Measurements from ENCODE around the gene TMEM218.
"Not testable (repeated sequence)": the region's sequence is repeated elsewhere in the genome, so short reads cannot be mapped to it uniquely, and the experiment has no call there.

Gene TMEM218

DNA sequence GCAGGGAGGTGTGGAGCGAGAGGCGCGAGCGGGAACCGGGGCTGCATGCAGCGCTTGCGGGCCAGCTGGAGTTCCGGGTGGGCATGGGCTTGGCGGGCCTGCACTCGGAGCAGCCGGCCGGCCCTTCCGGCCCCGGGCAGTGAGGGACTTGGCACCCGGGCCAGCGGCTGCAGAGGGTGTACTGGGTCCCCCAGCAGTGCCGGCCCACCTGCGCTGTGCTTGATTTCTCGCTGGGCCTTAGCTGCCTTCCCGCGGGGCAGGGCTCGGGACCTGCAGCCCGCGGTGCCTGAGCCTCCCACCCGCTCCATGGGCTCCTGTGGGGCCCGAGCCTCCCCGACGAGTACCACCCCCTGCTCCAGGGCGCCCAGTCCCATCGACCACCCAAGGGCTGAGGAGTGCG is 21.9 kb downstream of the TMEM218 start:
- H3K9me3 Mint-ChIP-seq; H3K4me3 Mint-ChIP-seq; H3K27ac Mint-ChIP-seq; H3K4me1 Mint-ChIP-seq; H3K27me3 Mint-ChIP-seq; ATAC-seq; H3K36me3 Mint-ChIP-seq (ENCODE audit: low read depth); DNase-seq: not testable (repeated sequence)

GRCh38 chr11:125088576-125089455 is 22.6 kb downstream of the TMEM218 start:
- ATAC-seq = no peak
- Mint-ChIP-seq H3K4me3 (no peak overlapping the region), H3K27me3 (no peaks in the 10 kb centered on the region), H3K36me3 (ENCODE audit: low read depth) (no peaks in the 10 kb centered on the region), H3K27ac (no peak overlapping the region), H3K4me1 (no peaks in the 10 kb centered on the region), H3K9me3 (no peaks in the 10 kb centered on the region)
- no peak for DNase-seq

DNA sequence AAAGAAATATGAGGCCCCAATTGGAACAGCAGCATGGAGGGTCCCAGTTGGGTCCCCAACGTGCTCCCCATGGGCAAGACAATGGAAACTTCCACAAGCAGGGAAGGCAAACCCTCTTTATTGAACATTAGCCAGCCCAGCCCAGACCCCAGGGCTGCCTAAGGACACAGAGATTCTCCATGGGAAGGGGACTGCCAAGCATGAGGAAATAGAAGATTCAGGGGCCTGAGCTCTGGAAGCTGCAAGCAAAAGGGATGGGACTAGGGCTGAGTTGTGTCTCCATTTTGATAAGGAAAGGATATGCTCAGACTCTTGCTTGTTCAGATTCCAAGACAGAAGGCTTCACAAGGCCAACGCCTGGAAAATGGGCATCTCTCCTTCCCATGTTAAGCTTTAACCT is 23.3 kb downstream of the TMEM218 start:
- Mint-ChIP-seq H3K27me3 (no peaks in the 10 kb centered on the region), H3K27ac (no peak overlapping the region), H3K4me3 (no peak overlapping the region), H3K36me3 (ENCODE audit: low read depth) (no peaks in the 10 kb centered on the region), H3K9me3 (no peaks in the 10 kb centered on the region), H3K4me1 (no peaks in the 10 kb centered on the region)
- DNase-seq (no peak), ATAC-seq (no peak)

DNA sequence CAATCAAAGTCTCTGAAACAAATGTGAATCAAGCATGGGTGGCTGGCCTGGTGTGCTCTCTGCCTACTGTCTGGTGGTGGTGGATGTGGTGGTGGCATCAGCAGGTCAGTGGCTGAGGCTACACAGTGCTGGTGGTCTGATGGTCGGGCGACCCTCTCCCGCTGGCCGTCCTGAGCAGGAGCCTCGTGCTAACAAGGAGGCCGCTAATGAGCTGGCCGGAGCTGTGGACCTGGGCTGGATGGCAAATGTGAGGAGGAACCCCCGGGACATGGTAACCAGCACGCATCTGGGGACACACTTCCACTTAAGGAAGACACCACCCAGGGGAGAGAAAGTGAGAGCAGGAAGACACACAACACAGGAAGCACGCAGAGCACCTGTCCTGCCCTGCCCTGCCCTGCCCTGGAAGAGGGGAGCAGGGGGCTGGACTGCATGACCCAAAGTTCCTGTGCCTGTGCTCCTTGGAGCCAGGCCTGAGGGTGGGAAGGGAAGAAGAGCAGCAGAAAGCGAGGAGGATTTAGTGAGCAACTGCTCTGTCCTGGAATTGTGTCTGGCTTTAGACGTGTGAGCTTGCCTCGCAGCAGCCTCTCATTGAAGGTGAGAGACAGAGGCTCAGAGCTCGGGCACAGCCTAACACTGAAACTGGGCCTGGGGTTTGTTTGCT is 24.7 kb downstream of the TMEM218 start:
- Mint-ChIP-seq H3K27ac (no peak overlapping the region), H3K4me1 (no peaks in the 10 kb centered on the region), H3K9me3 (no peaks in the 10 kb centered on the region), H3K27me3 (no peaks in the 10 kb centered on the region), H3K4me3 (no peak overlapping the region), H3K36me3 (ENCODE audit: low read depth) (no peaks in the 10 kb centered on the region)
- ATAC-seq = no peak
- DNase-seq = no peak

GRCh38 chr11:125085301-125086081 is 25.9 kb downstream of the TMEM218 start:
- H3K36me3 Mint-ChIP-seq (ENCODE audit: low read depth) = no peaks in the 10 kb centered on the region
- H3K9me3 Mint-ChIP-seq = no peaks in the 10 kb centered on the region
- DNase-seq (no peak), ATAC-seq (peak; percentile 12)
- H3K27ac Mint-ChIP-seq = no peak overlapping the region
- H3K4me1 Mint-ChIP-seq = no peaks in the 10 kb centered on the region
- H3K27me3 Mint-ChIP-seq = no peaks in the 10 kb centered on the region
- H3K4me3 Mint-ChIP-seq = no peak overlapping the region

DNA sequence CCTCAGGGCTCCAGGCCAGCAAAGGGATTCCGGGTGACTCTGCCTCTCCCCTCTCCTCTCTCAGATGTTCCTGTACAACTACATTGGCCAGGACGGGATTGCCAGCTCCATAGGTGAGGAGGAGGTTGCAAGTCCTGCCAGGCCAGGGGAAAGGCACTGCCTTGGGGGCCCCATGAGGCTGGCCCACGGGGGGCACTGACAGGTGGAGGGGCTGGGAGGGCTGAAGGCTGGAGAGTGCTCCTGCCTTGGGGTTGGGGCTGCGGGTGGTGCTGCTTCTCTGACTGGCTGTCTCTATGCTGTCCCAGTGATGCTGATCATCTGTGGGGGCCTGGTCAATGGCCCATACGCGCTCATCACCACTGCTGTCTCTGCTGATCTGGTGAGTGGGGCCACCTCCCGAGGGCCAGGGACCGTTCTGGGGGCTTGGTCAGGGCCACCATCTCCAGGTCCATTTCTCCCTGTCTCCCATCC is 26.6 kb downstream of the TMEM218 start:
- no peak for ATAC-seq
- DNase-seq = no peak
- Mint-ChIP-seq H3K36me3 (ENCODE audit: low read depth) (no peaks in the 10 kb centered on the region), H3K4me3 (no peak overlapping the region), H3K4me1 (no peaks in the 10 kb centered on the region), H3K9me3 (no peaks in the 10 kb centered on the region), H3K27ac (no peak overlapping the region), H3K27me3 (no peaks in the 10 kb centered on the region)

DNA sequence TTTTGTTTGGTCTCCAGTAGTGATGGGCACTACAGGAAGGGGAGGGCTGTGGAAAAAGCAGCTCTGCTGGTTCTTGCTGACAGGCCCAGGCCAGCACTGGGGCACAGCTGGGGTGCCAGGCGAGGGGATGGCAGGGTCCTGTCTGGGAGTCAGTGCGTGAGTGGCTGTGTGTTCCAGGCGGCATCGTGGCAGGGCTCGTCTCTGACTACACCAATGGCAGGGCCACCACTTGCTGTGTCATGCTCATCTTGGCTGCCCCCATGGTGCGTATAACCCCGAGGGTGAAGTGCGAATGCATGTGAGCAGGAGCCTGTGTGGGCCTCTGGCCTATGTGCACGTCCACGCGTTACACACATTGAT is 27.4 kb downstream of the TMEM218 start:
- Mint-ChIP-seq H3K4me1 (no peaks in the 10 kb centered on the region), H3K27ac (no peak overlapping the region), H3K36me3 (ENCODE audit: low read depth) (no peaks in the 10 kb centered on the region), H3K4me3 (no peak overlapping the region), H3K27me3 (no peaks in the 10 kb centered on the region), H3K9me3 (no peaks in the 10 kb centered on the region)
- DNase-seq = no peak
- no peak for ATAC-seq

- H3K9me3 Mint-ChIP-seq = no peaks in the 10 kb centered on the region
- no peak overlapping the region for H3K4me3 Mint-ChIP-seq
- H3K36me3 Mint-ChIP-seq (ENCODE audit: low read depth) = no peaks in the 10 kb centered on the region
- H3K4me1 Mint-ChIP-seq = no peaks in the 10 kb centered on the region
- DNase-seq (no peak), ATAC-seq (no peak)
- H3K27ac Mint-ChIP-seq = no peak overlapping the region
- peaks cover 2% of the 10 kb centered on the region for H3K27me3 Mint-ChIP-seq
Observed at GRCh38 chr11:125083312-125084056, 27.9 kb downstream of the TMEM218 start.

DNA sequence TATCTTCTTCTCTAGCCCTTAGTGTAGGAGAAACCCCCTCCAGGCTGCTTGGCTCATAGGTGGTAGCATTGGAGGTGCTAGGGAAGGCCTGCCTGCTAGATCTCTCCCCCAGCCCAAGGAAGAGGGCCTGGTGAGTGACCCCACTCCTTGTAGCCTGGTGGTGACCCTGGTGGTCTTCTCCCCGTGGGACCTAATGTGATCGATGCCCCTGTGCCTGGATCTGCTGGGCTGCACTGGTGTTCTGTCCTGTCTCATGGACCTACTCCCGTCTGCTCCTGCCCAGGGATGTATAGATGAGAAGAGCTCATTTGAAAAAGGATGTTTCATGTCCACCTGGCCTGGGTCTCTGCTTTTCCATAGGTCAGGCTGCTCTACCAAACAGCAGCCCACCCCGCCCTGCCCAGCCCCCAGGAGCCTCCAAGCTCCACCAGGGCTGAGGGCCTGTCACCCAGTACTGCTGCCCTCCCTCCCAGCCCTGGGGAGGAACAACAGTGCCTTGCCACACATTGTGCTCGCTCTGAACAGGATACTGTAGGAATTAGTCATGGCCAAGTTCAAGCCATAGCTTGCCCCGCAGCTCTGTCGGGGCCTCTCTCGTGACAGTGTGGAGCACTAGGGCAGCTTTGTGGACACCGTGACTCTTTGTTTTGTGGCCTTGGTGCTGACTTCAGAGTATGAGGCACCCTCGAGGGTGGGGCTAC is 28.7 kb downstream of the TMEM218 start:
- DNase-seq (no peak), ATAC-seq (no peak)
- Mint-ChIP-seq H3K36me3 (ENCODE audit: low read depth) (no peaks in the 10 kb centered on the region), H3K4me1 (no peaks in the 10 kb centered on the region), H3K27ac (no peak overlapping the region), H3K27me3 (peaks cover 2% of the 10 kb centered on the region), H3K9me3 (no peaks in the 10 kb centered on the region), H3K4me3 (no peak overlapping the region)

- Mint-ChIP-seq H3K27ac (no peak overlapping the region), H3K36me3 (ENCODE audit: low read depth) (no peaks in the 10 kb centered on the region), H3K27me3 (peaks cover 2% of the 10 kb centered on the region), H3K4me3 (no peak overlapping the region), H3K4me1 (no peaks in the 10 kb centered on the region), H3K9me3 (no peaks in the 10 kb centered on the region)
- ATAC-seq = no peak
- no peak for DNase-seq
Observed at GRCh38 chr11:125082040-125082439, 29.4 kb downstream of the TMEM218 start.

DNA sequence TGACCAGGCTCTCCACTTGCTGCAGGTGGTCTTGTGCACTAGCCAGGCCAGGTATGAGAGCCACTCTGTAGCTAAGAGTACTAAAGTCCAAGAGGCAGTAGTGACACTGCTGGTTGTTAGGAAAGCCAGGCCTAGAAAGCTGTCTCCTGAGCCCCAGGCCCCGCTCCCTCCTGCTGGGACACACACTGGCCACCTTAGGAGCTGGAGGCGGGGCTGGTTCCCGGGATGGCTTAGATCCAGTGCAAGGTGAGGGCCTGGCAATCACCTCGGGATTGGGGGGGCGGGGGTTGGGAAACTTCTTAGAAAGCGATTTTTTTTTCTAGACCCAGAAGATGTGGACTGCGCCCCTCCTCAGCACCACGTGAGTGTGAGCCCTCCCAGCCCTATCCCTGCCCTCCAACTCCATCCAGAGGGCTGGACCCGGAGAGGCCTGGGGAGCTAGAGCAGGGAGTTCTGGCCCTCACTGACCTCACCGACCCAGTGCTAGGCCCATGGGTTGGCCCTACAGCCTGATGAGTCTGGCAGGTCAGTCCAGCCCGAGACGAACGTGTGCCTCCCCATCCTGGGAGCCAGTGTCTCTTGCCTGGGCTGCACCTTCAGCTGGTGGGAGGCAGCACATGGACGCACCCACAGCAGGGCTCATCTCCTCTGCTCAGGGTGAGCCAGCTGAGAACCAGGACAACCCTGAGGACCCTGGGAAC is 30.2 kb downstream of the TMEM218 start:
- Mint-ChIP-seq H3K9me3 (no peaks in the 10 kb centered on the region), H3K36me3 (ENCODE audit: low read depth) (no peaks in the 10 kb centered on the region), H3K4me1 (no peaks in the 10 kb centered on the region), H3K27me3 (peaks cover 2% of the 10 kb centered on the region), H3K27ac (no peak overlapping the region), H3K4me3 (no peak overlapping the region)
- no peak for DNase-seq
- ATAC-seq = no peak

DNA sequence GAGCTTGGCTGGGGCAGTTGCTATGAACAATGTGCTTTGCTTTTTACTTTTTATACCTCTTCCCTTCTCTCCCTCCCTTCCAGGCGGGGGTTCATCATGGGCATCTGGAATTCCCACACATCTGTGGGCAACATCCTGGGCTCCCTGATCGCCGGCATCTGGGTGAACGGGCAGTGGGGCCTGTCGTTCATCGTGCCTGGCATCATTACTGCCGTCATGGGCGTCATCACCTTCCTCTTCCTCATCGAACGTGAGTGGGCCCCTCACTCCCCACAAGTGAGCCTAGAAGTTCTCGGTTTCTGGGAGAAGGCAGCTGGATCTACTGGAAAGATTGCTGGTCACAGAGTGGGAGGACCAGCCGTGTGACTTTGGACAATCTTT is 30.9 kb downstream of the TMEM218 start:
- no peak overlapping the region for H3K4me3 Mint-ChIP-seq
- H3K4me1 Mint-ChIP-seq = no peaks in the 10 kb centered on the region
- no peak overlapping the region for H3K27ac Mint-ChIP-seq
- DNase-seq (no peak), ATAC-seq (no peak)
- no peaks in the 10 kb centered on the region for H3K9me3 Mint-ChIP-seq
- no peaks in the 10 kb centered on the region for H3K36me3 Mint-ChIP-seq (ENCODE audit: low read depth)
- peaks cover 2% of the 10 kb centered on the region for H3K27me3 Mint-ChIP-seq

GRCh38 chr11:125079878-125080530 is 31.4 kb downstream of the TMEM218 start:
- no peaks in the 10 kb centered on the region for H3K36me3 Mint-ChIP-seq (ENCODE audit: low read depth)
- H3K27ac Mint-ChIP-seq = no peak overlapping the region
- no peaks in the 10 kb centered on the region for H3K9me3 Mint-ChIP-seq
- H3K4me3 Mint-ChIP-seq = no peak overlapping the region
- DNase-seq (no peak), ATAC-seq (no peak)
- H3K27me3 Mint-ChIP-seq = peaks cover 2% of the 10 kb centered on the region
- H3K4me1 Mint-ChIP-seq = no peaks in the 10 kb centered on the region

Data from activated naive CD8-positive, alpha-beta T cell treated with anti-CD3 and anti-CD28 coated beads, Interleukin-2, amount 50 U/mL, for 24 hours (primary cell).